H9 (cell line): ENCODE results near the gene NRG3. TPM values are rescaled to one million over a fixed set of nuclear protein-coding genes. Genes with fewer than 3 reads are reported as not detected.

Experiments used
- DNase-seq: peaks from one replicate; pipeline ENCODE4 v3.0.0-alpha.2; 2017
- H2AFZ ChIP-seq: one replicate; pipeline ENCODE4 v1.6.1; 2013; ENCODE audit warnings: mild to moderate bottlenecking, low read length, control low read depth, moderate library complexity
- H2AK5ac ChIP-seq: 2 replicates; pipeline ENCODE4 v1.6.1; 2013; ENCODE audit warnings: low read length, control low read depth, mixed read lengths; ENCODE audit not compliant: insufficient read length
- H2BK120ac ChIP-seq: one replicate; pipeline ENCODE4 v1.6.1; 2013; ENCODE audit warnings: low read depth, mild to moderate bottlenecking, low read length, control low read depth, inconsistent platforms; ENCODE audit not compliant: poor library complexity, severe bottlenecking
- H2BK12ac ChIP-seq: 2 replicates; pipeline ENCODE4 v1.6.1; 2013; ENCODE audit warnings: low read length, control low read depth, mixed read lengths, low read depth; ENCODE audit not compliant: insufficient read length
- H2BK15ac ChIP-seq: 2 replicates; pipeline ENCODE4 v1.6.1; 2013; ENCODE audit warnings: low read depth, low read length, control low read depth
- H2BK20ac ChIP-seq: one replicate; pipeline ENCODE4 v1.6.1; 2013; ENCODE audit warnings: low read depth, mild to moderate bottlenecking, low read length, control low read depth, inconsistent platforms; ENCODE audit not compliant: poor library complexity, severe bottlenecking
- H2BK5ac ChIP-seq: 2 replicates; pipeline ENCODE4 v1.6.1; 2013; ENCODE audit warnings: low read length, control low read depth, mixed read lengths; ENCODE audit not compliant: insufficient read length
- H3K14ac ChIP-seq: 2 replicates; pipeline ENCODE4 v1.6.1; 2013; ENCODE audit warnings: low read length, control low read depth; ENCODE audit not compliant: insufficient read depth
- H3K18ac ChIP-seq: 2 replicates; pipeline ENCODE4 v1.6.1; 2013; ENCODE audit warnings: low read depth, mild to moderate bottlenecking, mixed read lengths, low read length, control low read depth; ENCODE audit not compliant: insufficient read length
- H3K23ac ChIP-seq: 2 replicates; pipeline ENCODE4 v1.6.1; 2013; ENCODE audit warnings: low read length, control low read depth, mixed read lengths, low read depth; ENCODE audit not compliant: insufficient read length
- H3K23me2 ChIP-seq: 2 replicates; pipeline ENCODE4 v1.6.1; 2013; ENCODE audit warnings: low read depth, mild to moderate bottlenecking, mixed read lengths, low read length, control low read depth; ENCODE audit not compliant: insufficient read length, poor library complexity, severe bottlenecking
- H3K27ac ChIP-seq: 2 replicates; pipeline ENCODE4 v1.5.1; 2013; ENCODE audit warnings: low read length, control low read depth, mixed read lengths, low read depth; ENCODE audit not compliant: insufficient read length
- H3K27me3 ChIP-seq: 2 replicates; pipeline ENCODE4 v1.6.1; 2013; ENCODE audit warnings: low read length, control low read depth, inconsistent platforms; ENCODE audit not compliant: insufficient read depth
- H3K4ac ChIP-seq: 2 replicates; pipeline ENCODE4 v1.6.1; 2013; ENCODE audit warnings: low read depth, mild to moderate bottlenecking, control low read depth, inconsistent platforms, low read length, moderate library complexity
- H3K4me1 ChIP-seq: 2 replicates; pipeline ENCODE4 v1.6.1; 2013; ENCODE audit warnings: low read length, control low read depth, inconsistent platforms; ENCODE audit not compliant: insufficient read depth
- H3K4me2 ChIP-seq: 2 replicates; pipeline ENCODE4 v1.6.1; 2013; ENCODE audit warnings: low read length, control low read depth, mixed read lengths; ENCODE audit not compliant: insufficient read length, insufficient read depth
- H3K56ac ChIP-seq: 2 replicates; pipeline ENCODE4 v1.6.1; 2013; ENCODE audit warnings: low read depth, mild to moderate bottlenecking, mixed read lengths, low read length, control low read depth; ENCODE audit not compliant: insufficient read length
- H3K79me1 ChIP-seq: 2 replicates; pipeline ENCODE4 v1.6.1; 2013; ENCODE audit warnings: low read depth, mild to moderate bottlenecking, moderate library complexity, low read length, control low read depth, inconsistent platforms; ENCODE audit not compliant: insufficient read depth, poor library complexity, severe bottlenecking
- H3K79me2 ChIP-seq: 2 replicates; pipeline ENCODE4 v1.6.1; 2013; ENCODE audit warnings: low read length, control low read depth, inconsistent platforms; ENCODE audit not compliant: insufficient read depth
- H3K9ac ChIP-seq: 2 replicates; pipeline ENCODE4 v1.6.1; 2013; ENCODE audit warnings: low read length, control low read depth, mixed read lengths; ENCODE audit not compliant: insufficient read length; ENCODE audit errors: extremely low read depth
- H3K9me3 ChIP-seq: one replicate; pipeline ENCODE4 v1.6.1; 2013; ENCODE audit warnings: low read depth, low read length, inconsistent platforms; ENCODE audit not compliant: control insufficient read depth
- H3T11ph ChIP-seq: one replicate; pipeline ENCODE4 v1.6.1; 2013; ENCODE audit warnings: mild to moderate bottlenecking, low read length, control low read depth, inconsistent platforms
- H4K20me1 ChIP-seq: one replicate; pipeline ENCODE4 v1.6.1; 2013; ENCODE audit not compliant: control insufficient read depth, insufficient read length, insufficient read depth
- H4K5ac ChIP-seq: 2 replicates; pipeline ENCODE4 v1.6.1; 2013; ENCODE audit warnings: low read depth, mild to moderate bottlenecking, mixed read lengths, low read length, control low read depth; ENCODE audit not compliant: insufficient read length
- H4K8ac ChIP-seq: replicated peaks from 2 replicates; pipeline ENCODE4 v1.6.1; 2013; ENCODE audit warnings: low read length, control low read depth, mixed read lengths, low read depth; ENCODE audit not compliant: insufficient read length
- H4K91ac ChIP-seq: 2 replicates; pipeline ENCODE4 v1.6.1; 2013; ENCODE audit warnings: low read depth, mild to moderate bottlenecking, moderate library complexity, mixed read lengths, low read length, control low read depth; ENCODE audit not compliant: insufficient read length
- H3K27ac Mint-ChIP-seq, 3 experiments: 2 replicates in 2 of 3; 3 replicates in 1 of 3; pipeline ENCODE4 v1.8.0; 2020 to 2021; ENCODE audit warnings: mixed read lengths in 3 of 3, mild to moderate bottlenecking in 1 of 3, moderate library complexity in 1 of 3
- H3K27me3 Mint-ChIP-seq: 2 replicates; pipeline ENCODE4 v1.8.0; 2021; ENCODE audit warnings: low read depth, mild to moderate bottlenecking, moderate library complexity, mixed read lengths
- H3K36me3 Mint-ChIP-seq, 3 experiments: 2 replicates in 2 of 3; 3 replicates in 1 of 3; pipeline ENCODE4 v1.8.0; 2020 to 2021; ENCODE audit warnings: low read depth in 3 of 3, mixed read lengths in 3 of 3; ENCODE audit not compliant: insufficient read depth in 1 of 3
- H3K4me1 Mint-ChIP-seq, 2 experiments: 2 replicates each; pipeline ENCODE4 v1.8.0; 2020; ENCODE audit warnings: mixed read lengths in 2 of 2
- H3K4me3 Mint-ChIP-seq, 2 experiments: 2 replicates in 1 of 2; 3 replicates in 1 of 2; pipeline ENCODE4 v1.8.0; 2020 to 2021; ENCODE audit warnings: mild to moderate bottlenecking in 2 of 2, mixed read lengths in 2 of 2, moderate library complexity in 1 of 2
- H3K9me3 Mint-ChIP-seq, 2 experiments: 2 replicates in 1 of 2; 3 replicates in 1 of 2; pipeline ENCODE4 v1.8.0; 2020; ENCODE audit warnings: mild to moderate bottlenecking in 2 of 2, mixed read lengths in 2 of 2, moderate library complexity in 1 of 2
- WGBS: extraction: QIAGEN DNeasy Blood & Tissue Kit; methylation state at CpG from one replicate; pipeline ENCODE4 v1.1.7; 2013; ENCODE audit warnings: missing lambda C conversion rate, low lambda C conversion rate, mixed read lengths; ENCODE audit not compliant: insufficient read length; ENCODE audit errors: extremely low coverage; 5-methylcytosine and 5-hydroxymethylcytosine counted together
- total RNA-seq: library from RNA; stranded (reverse); gene quantifications from 2 replicates; pipeline ENCODE4 v1.2.1, GENCODE V29; 2021
- TF ChIP-seq, protein P1 (sequence below): fragments of 200-600 bp; sonication (generic); conservative IDR thresholded peaks from 3 replicates; pipeline ENCODE4 v1.8.0; 2021; ENCODE audit warnings: antibody characterized with exemption, mild to moderate bottlenecking

The NRG3 gene
- total RNA-seq, 1 experiment from 2014 or later, result 1.6 TPM

DNA sequence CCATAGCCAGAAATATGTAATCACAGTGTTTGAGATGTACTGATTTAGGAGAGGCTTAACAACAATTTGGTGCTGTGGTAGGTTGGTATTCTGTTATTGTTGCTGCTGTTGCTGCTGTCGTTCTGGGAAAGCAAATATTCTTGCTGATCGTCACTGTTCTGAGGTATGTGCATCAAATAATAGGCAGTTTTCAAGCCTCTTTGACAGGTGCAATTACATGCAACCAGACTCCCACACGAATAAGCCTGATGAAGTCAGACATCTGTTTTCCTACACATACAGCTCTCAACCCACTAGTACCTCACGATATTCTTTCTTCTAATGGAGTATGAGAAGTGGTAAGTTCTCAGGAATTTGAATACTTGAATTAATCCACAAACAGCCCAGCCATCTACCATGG lies 46.7 kb upstream of the NRG3 start:
- Histone ChIP-seq H3K14ac (no peak overlapping the region), H3K9ac (no peak overlapping the region), H3T11ph (no peak overlapping the region), H3K23me2 (no peaks in the 10 kb centered on the region), H4K5ac (no peak overlapping the region), H3K18ac (no peak overlapping the region), H3K79me1 (no peaks in the 10 kb centered on the region), H2BK20ac (no peak overlapping the region), H3K4me2 (no peak overlapping the region), H2AK5ac (no peak overlapping the region), H3K9me3 (no peaks in the 10 kb centered on the region), H3K27me3 (no peaks in the 10 kb centered on the region), H3K4me1 (no peaks in the 10 kb centered on the region), H3K56ac (no peak overlapping the region), H4K8ac (no peak overlapping the region), H2BK12ac (no peak overlapping the region), H3K79me2 (no peaks in the 10 kb centered on the region), H4K91ac (no peak overlapping the region), H3K27ac (no peak overlapping the region), H2BK5ac (no peak overlapping the region), H3K4ac (no peak overlapping the region), H2AFZ (no peak overlapping the region), H4K20me1 (no peaks in the 10 kb centered on the region), H3K23ac (no peak overlapping the region), H2BK120ac (no peak overlapping the region), H2BK15ac (no peak overlapping the region)
- Mint-ChIP-seq H3K9me3 (no peaks in the 10 kb centered on the region), H3K4me3 (no peak overlapping the region), H3K27me3 (no peaks in the 10 kb centered on the region; the same call in 1 of the 2 replicates), H3K36me3 (no peaks in the 10 kb centered on the region; a peak in 1 of 7 replicates), H3K4me1 (no peaks in the 10 kb centered on the region), H3K27ac (no peak overlapping the region)
- WGBS, result no CpG with 5 or more reads among the region's 4 CpGs
- no peak for DNase-seq
- TF ChIP-seq, protein P1, sequence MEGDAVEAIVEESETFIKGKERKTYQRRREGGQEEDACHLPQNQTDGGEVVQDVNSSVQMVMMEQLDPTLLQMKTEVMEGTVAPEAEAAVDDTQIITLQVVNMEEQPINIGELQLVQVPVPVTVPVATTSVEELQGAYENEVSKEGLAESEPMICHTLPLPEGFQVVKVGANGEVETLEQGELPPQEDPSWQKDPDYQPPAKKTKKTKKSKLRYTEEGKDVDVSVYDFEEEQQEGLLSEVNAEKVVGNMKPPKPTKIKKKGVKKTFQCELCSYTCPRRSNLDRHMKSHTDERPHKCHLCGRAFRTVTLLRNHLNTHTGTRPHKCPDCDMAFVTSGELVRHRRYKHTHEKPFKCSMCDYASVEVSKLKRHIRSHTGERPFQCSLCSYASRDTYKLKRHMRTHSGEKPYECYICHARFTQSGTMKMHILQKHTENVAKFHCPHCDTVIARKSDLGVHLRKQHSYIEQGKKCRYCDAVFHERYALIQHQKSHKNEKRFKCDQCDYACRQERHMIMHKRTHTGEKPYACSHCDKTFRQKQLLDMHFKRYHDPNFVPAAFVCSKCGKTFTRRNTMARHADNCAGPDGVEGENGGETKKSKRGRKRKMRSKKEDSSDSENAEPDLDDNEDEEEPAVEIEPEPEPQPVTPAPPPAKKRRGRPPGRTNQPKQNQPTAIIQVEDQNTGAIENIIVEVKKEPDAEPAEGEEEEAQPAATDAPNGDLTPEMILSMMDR, result no peak
